ENCODE measurements around the gene SLC25A48. TPM values are rescaled to one million over a fixed set of nuclear protein-coding genes. Genes with fewer than 3 reads are reported as not detected.

The SLC25A48 gene
- total and polyA plus RNA-seq, 2 of the 4 experiments (the other 2 are of a cell fraction): not detected

GRCh38 chr5:135839566-135839965, 5.1 kb downstream of the SLC25A48 start:
- Histone ChIP-seq H3K9me1 (ENCODE audit: insufficient read depth, low read length) (no peaks in the 10 kb centered on the region), H3K4me2 (ENCODE audit: low read depth, low read length) (no peak overlapping the region), H2BK5ac (ENCODE audit: low read depth, low read length, poor library complexity, severe bottlenecking) (no peak overlapping the region), H3K14ac (replicated peaks; ENCODE audit: low read depth, low read length) (no peak overlapping the region), H3K9ac (ENCODE audit: low read depth, low read length) (no peak overlapping the region), H4K8ac (ENCODE audit: low read depth in 2 of 2, low read length in 2 of 2) (no peak overlapping the region), H4K91ac (ENCODE audit: insufficient read depth, low read depth, low read length) (no peak overlapping the region), H3K4ac (ENCODE audit: low read depth, low read length) (no peak overlapping the region), H3K27ac (ENCODE audit: insufficient read depth, low read length) (no peak overlapping the region), H3K18ac (ENCODE audit: low read depth, low read length) (no peak overlapping the region), H3K4me3 (ENCODE audit: insufficient read depth, low read depth, low read length) (no peak overlapping the region), H2BK15ac (ENCODE audit: low read depth, low read length) (no peak overlapping the region), H3K36me3 (ENCODE audit: control insufficient read depth, insufficient read depth, low read length) (no peaks in the 10 kb centered on the region), H2AK5ac (ENCODE audit: low read depth, low read length) (no peak overlapping the region), H3K23ac (ENCODE audit: low read depth, low read length) (no peak overlapping the region), H3K27me3 (ENCODE audit: control insufficient read depth, insufficient read depth, low read length) (peaks cover 15% of the 10 kb centered on the region), H3K56ac (ENCODE audit: extremely low read depth, insufficient read depth, low read length) (no peak overlapping the region), H4K5ac (ENCODE audit: low read depth, low read length) (no peak overlapping the region), H2BK120ac (ENCODE audit: low read depth, low read length) (no peak overlapping the region), H2BK20ac (ENCODE audit: low read depth, low read length) (no peak overlapping the region), H2AFZ (replicated peaks; ENCODE audit: low read length, poor library complexity) (no peak overlapping the region), H4K20me1 (ENCODE audit: insufficient read depth, low read length) (no peaks in the 10 kb centered on the region), H3K9me3 (ENCODE audit: control insufficient read depth, insufficient read depth, low read length) (no peaks in the 10 kb centered on the region), H3K4me1 (ENCODE audit: control insufficient read depth, insufficient read depth, low read length) (no peaks in the 10 kb centered on the region), H3K79me1 (ENCODE audit: low read depth in 1 of 2, low read length in 2 of 2) (no peaks in the 10 kb centered on the region), H2AK9ac (replicated peaks; ENCODE audit: low read depth, low read length, poor library complexity) (no peak overlapping the region)
- intact Hi-C loops (cut with micrococcal nuclease): no loop called here
- ATAC-seq (ENCODE audit: low read depth) (no peak), DNase-seq (no peak)
- 27% methylated on average over 2 of the region's 4 CpGs; no CpG with 5 or more reads in 1 of the 2 experiments for WGBS, 2 experiments (ENCODE audit: extremely low coverage in 2 of 2, insufficient read length in 1 of 2)
- CTCF ChIA-PET: interaction anchor here (0.8 kb wide), 1 partner anchor 9 kb away, joined by 3 read pairs; no protein-coding TSS in a partner anchor
- POLR2A ChIA-PET (ENCODE audit: unreplicated experiment): no interaction called here
- dilution Hi-C loops (cut with HindIII; ENCODE audit: low sequenced_read_pairs, unreplicated experiment): no loop called here
- TF ChIP-seq BHLHE40 (IDR thresholded peaks at IDR 0.05; ENCODE audit: low read depth, low read length): no peak
- TF ChIP-seq RCOR1 (IDR thresholded peaks at IDR 0.05; ENCODE audit: insufficient replicate concordance, low read length): no peak
- TF ChIP-seq MAFK (IDR thresholded peaks at IDR 0.05; ENCODE audit: low read depth, low read length): no peak
- no peak for TF ChIP-seq ELK1 (IDR thresholded peaks at IDR 0.05; ENCODE audit: borderline replicate concordance, low read depth, low read length)
- TF ChIP-seq CEBPB (IDR thresholded peaks at IDR 0.05; ENCODE audit: low read depth, low read length): no peak
- no peak for TF ChIP-seq MAZ (IDR thresholded peaks at IDR 0.05; ENCODE audit: borderline replicate concordance, low read depth, low read length)
- no peak for TF ChIP-seq CHD1 (IDR thresholded peaks at IDR 0.05; ENCODE audit: low read depth, low read length)
- no peak for TF ChIP-seq USF2 (IDR thresholded peaks at IDR 0.05; ENCODE audit: low read depth, low read length)
- TF ChIP-seq RFX5 (IDR thresholded peaks at IDR 0.05; ENCODE audit: low read depth, low read length): no peak
- TF ChIP-seq POLR2A (IDR thresholded peaks at IDR 0.05; ENCODE audit: low read depth, low read length): no peak
- TF ChIP-seq SMC3 (IDR thresholded peaks at IDR 0.05; ENCODE audit: low read depth, low read length): no peak
- BruUV-seq (replicated peaks): no TSS peak
- in situ Hi-C loops (cut with MboI; ENCODE audit: low sequenced_read_pairs): loop anchor here (10.0 kb wide), 2 partner anchors 275 to 375 kb away; no protein-coding TSS in a partner anchor
